ENCODE results near the gene UGT2B17.
"Not testable (repeated sequence)": the region's sequence is repeated elsewhere in the genome, so short reads cannot be mapped to it uniquely, and the experiment has no call there.

UGT2B17 gene

DNA sequence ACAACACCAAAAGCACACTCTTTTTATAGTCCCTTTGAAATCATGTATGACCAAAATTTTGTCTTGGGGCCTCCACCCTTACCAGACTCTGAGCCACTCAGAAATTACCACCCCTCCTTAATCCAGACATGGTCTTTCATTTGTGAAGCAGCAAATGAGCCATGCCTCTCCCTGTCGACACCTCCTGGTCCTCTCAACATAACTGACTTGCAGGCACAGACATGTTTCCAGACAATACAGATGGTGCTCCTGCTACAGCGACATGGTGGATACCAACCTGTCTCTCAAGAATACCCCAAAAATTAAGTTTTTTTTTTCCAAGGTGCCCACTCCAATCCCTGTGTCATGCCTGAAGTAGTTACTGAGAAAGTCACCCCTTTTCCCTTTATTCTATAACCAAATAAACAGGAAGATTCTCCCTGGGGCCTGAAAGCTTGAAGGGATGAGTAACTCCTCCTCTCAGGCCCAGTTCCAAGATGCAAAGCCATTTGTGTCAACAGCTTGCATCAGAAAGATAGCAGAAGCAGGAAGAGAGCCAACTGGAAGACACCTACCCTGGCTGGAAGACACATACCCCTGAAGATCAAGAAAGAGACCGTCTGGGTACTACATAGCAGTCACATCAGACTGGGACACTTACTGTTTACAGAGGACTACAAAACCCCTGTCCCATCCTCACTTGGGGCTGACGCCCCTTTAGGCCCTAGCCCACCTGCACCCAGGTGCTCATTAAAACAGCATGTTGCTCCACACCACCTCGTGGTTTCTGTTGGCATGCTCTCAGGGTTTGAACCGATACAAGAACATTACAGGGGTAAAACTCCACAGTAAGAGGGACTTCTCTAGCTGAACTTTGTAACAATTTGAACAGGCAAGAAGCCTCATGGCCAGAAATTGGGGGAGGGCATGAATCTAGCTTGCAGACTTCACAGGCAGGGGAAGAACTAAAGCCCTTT is 5.5 kb upstream of the UGT2B17 start:
- TF ChIP-seq, protein P1, sequence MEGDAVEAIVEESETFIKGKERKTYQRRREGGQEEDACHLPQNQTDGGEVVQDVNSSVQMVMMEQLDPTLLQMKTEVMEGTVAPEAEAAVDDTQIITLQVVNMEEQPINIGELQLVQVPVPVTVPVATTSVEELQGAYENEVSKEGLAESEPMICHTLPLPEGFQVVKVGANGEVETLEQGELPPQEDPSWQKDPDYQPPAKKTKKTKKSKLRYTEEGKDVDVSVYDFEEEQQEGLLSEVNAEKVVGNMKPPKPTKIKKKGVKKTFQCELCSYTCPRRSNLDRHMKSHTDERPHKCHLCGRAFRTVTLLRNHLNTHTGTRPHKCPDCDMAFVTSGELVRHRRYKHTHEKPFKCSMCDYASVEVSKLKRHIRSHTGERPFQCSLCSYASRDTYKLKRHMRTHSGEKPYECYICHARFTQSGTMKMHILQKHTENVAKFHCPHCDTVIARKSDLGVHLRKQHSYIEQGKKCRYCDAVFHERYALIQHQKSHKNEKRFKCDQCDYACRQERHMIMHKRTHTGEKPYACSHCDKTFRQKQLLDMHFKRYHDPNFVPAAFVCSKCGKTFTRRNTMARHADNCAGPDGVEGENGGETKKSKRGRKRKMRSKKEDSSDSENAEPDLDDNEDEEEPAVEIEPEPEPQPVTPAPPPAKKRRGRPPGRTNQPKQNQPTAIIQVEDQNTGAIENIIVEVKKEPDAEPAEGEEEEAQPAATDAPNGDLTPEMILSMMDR (IDR thresholded peaks at IDR 0.05; ENCODE audit: low read depth, low read length) = no peak
- no peak for DNase-seq (ENCODE audit: low read depth in 2 of 2)
- no peak overlapping the region for H3K4me3 ChIP-seq (replicated peaks in 1 of 2; ENCODE audit: low read depth in 2 of 2, low read length in 2 of 2)

DNA sequence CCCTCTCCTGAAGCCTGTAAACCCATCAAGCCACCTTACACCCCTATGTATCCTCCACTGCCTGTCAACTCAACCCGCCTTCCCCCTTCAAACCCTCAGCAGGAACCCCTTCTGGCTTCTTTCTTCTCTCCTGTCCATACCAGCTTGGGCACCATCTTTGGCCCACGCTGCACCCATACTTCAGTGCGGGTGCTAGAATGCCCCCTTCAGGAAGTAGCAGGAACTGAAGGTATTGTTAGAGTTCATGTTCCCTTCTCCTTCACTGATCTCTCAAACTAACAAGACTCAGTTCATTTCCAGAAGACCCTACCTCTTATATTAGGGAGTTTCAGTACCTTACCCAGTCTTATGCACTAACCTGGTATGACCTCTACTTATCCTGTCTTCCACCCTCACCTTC is 1.5 kb upstream of the UGT2B17 start:
- TF ChIP-seq, protein P1 (IDR thresholded peaks at IDR 0.05; ENCODE audit: low read depth, low read length) = no peak
- H3K4me3 ChIP-seq (replicated peaks in 1 of 2; ENCODE audit: low read depth in 2 of 2, low read length in 2 of 2) = no peak overlapping the region
- DNase-seq (ENCODE audit: low read depth in 2 of 2) = no peak

DNA sequence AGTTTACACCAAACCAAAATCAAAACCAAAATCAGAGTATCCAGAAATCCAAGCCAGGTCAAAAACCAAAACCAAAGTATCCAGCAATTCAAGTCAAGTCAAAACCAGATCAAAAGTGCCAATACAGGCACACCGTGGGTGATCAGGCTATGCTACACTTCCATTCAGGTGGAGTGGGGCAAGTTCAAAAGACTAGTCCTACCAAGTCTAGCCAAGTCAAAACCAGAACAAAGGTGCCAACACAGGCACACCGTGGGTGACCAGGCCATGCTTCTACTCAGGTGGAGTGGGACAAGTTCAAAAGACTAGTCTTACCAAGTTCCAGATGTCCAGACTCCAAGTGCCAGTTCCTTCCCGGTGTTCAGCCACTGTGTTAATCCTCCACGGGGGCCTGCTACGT is 486 bp downstream of the UGT2B17 start:
- H3K4me3 ChIP-seq (replicated peaks in 1 of 2; ENCODE audit: low read depth in 2 of 2, low read length in 2 of 2); DNase-seq (ENCODE audit: low read depth in 2 of 2): not testable (repeated sequence)

DNA sequence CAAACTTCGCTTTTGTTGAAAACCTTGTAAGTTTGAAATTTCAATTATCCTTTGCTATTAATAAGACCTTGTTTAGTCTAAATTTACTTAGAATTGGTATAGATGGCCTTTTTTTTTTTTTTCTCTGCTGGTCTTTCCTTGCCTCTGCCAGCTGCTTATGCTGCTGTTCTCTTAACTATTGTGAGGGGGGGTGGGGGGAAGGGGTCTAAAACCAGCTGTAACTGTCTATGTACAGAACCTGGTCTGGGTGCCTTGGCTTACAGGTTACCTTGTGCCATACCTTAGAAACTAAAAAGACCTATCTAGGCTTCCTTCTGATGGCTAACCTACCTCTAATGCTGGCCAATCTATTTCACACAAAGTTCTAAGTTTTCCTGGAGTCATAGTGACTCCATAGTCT is 1.0 kb downstream of the UGT2B17 start:
- H3K4me3 ChIP-seq (replicated peaks in 1 of 2; ENCODE audit: low read depth in 2 of 2, low read length in 2 of 2) = no peak overlapping the region
- no peak for DNase-seq (ENCODE audit: low read depth in 2 of 2)
- TF ChIP-seq, protein P1 (IDR thresholded peaks at IDR 0.05; ENCODE audit: low read depth, low read length) = no peak

DNA sequence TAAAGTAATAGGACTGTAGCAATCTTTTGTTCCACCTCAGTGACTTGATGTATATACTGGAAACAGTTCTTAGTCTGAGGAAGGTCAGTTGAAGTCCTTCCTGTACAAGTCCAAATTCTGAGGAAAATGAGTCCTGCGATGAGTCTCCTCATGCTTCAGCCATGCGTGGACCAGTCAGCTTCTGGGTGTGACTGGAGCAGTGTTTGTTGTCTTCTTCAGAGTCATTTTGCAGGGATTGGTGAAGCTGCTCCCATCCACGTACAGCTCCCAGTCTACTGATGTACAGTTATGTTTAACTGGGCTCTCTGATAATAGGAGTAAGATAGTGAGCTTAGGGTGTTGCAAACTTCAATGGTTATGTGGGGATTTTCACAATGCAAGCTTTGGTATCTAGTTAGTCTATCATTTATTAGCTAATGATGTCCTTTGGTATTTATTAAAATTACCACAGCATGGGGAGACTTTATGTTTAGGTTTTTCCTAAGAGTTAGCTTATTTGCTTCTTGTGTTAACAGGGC is 3.4 kb downstream of the UGT2B17 start:
- DNase-seq (ENCODE audit: low read depth in 2 of 2) = no peak
- H3K4me3 ChIP-seq (replicated peaks in 1 of 2; ENCODE audit: low read depth in 2 of 2, low read length in 2 of 2) = no peak overlapping the region
- TF ChIP-seq, protein P1 (IDR thresholded peaks at IDR 0.05; ENCODE audit: low read depth, low read length) = no peak

DNA sequence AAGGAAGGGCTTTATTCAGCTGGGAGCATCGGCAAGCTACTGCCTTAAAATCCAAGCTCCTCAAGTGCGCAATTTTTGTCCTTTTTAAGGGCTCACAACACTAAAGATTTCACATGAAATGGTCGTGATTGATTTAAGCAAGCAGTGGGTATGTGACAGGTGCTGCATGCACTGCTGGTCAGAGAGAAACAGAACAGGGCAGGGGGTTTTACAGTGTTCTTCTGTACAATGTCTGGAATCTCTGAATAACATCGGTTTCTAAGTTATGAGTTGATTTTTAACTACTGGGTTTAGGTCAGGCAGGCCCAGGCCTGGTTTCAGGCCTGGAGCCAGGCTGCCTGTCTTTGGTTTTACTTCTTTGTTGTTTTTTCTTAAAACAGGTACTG is 6.0 kb downstream of the UGT2B17 start:
- no peak for DNase-seq (ENCODE audit: low read depth in 2 of 2)
- TF ChIP-seq, protein P1 (IDR thresholded peaks at IDR 0.05; ENCODE audit: low read depth, low read length) = no peak
- H3K4me3 ChIP-seq (replicated peaks in 1 of 2; ENCODE audit: low read depth in 2 of 2, low read length in 2 of 2) = no peak overlapping the region

DNA sequence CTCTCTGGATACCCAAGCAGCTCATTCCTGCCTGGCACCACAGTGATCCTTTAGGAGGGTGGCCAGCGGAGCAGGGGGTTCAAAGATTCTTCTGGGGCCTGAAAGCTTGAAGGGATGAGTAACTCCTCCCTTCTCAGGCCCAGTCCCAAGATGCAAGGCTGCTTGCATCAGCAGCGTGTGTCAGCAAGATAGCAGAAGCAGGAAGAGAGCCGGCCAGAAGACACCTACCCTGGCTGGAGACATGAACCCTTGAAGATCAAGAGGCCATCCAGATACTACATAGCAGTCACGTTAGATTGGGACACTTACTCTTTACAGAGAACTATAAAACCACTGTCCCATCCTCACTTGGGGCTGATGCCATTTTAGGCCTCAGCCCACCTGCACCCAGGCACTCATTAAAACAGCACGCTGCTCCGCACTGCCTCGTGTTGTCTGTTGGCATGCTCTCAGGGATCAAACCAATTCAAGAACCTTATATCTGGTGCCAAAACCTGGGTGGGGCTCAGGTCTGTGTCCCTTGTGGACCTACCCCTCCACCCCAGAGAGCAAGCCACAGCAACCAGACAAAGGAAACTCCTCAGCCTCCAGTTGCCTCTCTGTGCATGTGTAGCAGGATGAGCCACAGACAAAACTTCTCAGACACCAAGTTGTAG is 6.5 kb downstream of the UGT2B17 start:
- no peak overlapping the region for H3K4me3 ChIP-seq (replicated peaks in 1 of 2; ENCODE audit: low read depth in 2 of 2, low read length in 2 of 2)
- TF ChIP-seq, protein P1 (IDR thresholded peaks at IDR 0.05; ENCODE audit: low read depth, low read length) = no peak
- no peak for DNase-seq (ENCODE audit: low read depth in 2 of 2)

DNA sequence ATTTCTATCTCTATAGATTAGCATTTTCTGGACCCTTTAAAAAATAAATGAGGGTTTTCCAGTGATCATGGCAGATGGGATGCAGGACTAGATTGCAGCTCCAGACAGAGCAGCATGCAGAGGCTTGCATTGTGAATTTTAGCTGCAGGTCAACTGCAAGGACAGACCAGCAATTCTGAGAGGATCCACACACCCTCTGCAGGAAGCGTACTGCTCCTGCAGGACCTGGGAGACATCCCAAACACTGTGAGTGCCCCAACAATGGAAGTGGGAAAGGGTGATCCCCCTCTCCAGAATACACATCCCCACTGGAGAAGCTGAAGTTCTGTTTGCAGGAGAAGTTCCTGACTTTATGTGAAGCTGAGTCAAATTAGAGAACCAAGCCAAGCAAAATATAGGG is 7.1 kb downstream of the UGT2B17 start:
- DNase-seq (ENCODE audit: low read depth in 2 of 2); H3K4me3 ChIP-seq (replicated peaks in 1 of 2; ENCODE audit: low read depth in 2 of 2, low read length in 2 of 2): not testable (repeated sequence)

DNA sequence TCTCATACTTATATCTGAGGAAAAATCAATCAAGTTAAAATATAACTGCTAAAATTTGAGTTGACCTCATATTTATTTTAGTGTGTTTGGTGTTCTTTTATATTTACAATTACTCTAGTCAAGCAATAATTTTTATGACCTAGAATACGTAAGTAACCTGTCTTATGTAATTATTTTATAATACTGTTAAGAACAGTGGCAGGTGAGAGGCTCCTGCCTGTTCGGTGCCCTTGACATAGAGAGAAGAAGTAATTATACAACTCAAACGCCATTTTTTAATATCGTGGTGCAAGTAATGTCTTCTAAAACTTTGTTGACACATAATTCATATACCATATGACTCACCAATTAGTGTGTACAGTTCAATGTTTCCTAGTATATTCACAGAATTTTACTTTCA is 7.6 kb downstream of the UGT2B17 start:
- not testable (repeated sequence) for H3K4me3 ChIP-seq (replicated peaks in 1 of 2; ENCODE audit: low read depth in 2 of 2, low read length in 2 of 2)

DNA sequence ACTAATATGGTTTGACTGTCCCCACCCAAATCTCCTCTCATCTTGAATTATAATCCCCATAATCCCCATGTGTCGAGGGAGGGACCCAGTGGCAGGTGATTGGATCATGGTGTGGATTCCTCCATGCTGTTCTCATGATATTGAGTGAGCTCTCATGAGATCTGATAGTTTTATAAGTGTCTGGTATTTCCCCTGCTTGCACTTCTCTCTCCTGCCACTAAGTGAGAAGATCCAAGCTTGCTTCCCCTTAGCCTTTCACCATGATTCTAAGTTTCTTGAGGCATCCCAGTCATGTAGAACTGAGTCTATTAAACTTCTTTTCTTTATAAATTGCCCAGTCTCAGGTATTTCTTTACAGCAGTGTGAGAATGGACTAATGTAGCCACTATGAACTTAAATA is 9.8 kb downstream of the UGT2B17 start:
- DNase-seq (ENCODE audit: low read depth in 2 of 2); H3K4me3 ChIP-seq (replicated peaks in 1 of 2; ENCODE audit: low read depth in 2 of 2, low read length in 2 of 2): not testable (repeated sequence)

More for the DNA sequence above, 7.6 kb downstream of the UGT2B17 start:
- not testable (repeated sequence) for DNase-seq (ENCODE audit: low read depth in 2 of 2)
